Prostate gland (tissue), 2 donors: ENCODE measurements around the gene MAGI2.

ENCODE experiments used
- POLR2AphosphoS5 ChIP-seq: sonication (generic); formaldehyde crosslinking; IDR thresholded peaks from one replicate; pipeline ENCODE4 v1.6.1; 2017; ENCODE audit warnings: antibody characterized with exemption
- TF ChIP-seq, protein P1 (sequence below), 4 experiments: fragments of 200-600 bp in 2 of 4; fragments of 450-650 bp in 2 of 4; sonication (generic) in 2 of 4; IDR thresholded peaks; 1 replicate in 3 of 4; 2 replicates in 1 of 4; pipeline ENCODE4 v1.5.1; 2016 to 2019; ENCODE audit warnings: antibody characterized with exemption in 4 of 4, mild to moderate bottlenecking in 2 of 4, moderate library complexity in 2 of 4

- TF ChIP-seq, protein P1, sequence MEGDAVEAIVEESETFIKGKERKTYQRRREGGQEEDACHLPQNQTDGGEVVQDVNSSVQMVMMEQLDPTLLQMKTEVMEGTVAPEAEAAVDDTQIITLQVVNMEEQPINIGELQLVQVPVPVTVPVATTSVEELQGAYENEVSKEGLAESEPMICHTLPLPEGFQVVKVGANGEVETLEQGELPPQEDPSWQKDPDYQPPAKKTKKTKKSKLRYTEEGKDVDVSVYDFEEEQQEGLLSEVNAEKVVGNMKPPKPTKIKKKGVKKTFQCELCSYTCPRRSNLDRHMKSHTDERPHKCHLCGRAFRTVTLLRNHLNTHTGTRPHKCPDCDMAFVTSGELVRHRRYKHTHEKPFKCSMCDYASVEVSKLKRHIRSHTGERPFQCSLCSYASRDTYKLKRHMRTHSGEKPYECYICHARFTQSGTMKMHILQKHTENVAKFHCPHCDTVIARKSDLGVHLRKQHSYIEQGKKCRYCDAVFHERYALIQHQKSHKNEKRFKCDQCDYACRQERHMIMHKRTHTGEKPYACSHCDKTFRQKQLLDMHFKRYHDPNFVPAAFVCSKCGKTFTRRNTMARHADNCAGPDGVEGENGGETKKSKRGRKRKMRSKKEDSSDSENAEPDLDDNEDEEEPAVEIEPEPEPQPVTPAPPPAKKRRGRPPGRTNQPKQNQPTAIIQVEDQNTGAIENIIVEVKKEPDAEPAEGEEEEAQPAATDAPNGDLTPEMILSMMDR (IDR thresholded peaks at IDR 0.05) = no peak
- TF ChIP-seq POLR2AphosphoS5 = no peak
Observed at GRCh38 chr7:79084423-79084822, 369.0 kb downstream of the MAGI2 start.
